Right lobe of liver (tissue), 4 donors: ENCODE data around the gene GPR39.

Experiments
- POLR2A ChIP-seq: fragments of 450-650 bp; IDR thresholded peaks from one replicate; pipeline ENCODE4 v1.6.1; 2017; ENCODE audit warnings: antibody characterized with exemption, mild to moderate bottlenecking
- TF ChIP-seq, protein P1 (sequence below), 4 donors: fragments of 200-600 bp in 3 of 4; fragments of 450-650 bp in 1 of 4; IDR thresholded peaks; one replicate each; pipeline versions ENCODE4 v1.5.1 to v1.8.0; 2016 to 2022; ENCODE audit warnings: antibody characterized with exemption in 4 of 4, mild to moderate bottlenecking in 2 of 4
- donor health status: DM: no; HTN: no; CAD: no.
- donor health status: DM: no; HTN: no; CAD: no.
- donor health status: DM: no; HTN: yes; CAD: no.

DNA sequence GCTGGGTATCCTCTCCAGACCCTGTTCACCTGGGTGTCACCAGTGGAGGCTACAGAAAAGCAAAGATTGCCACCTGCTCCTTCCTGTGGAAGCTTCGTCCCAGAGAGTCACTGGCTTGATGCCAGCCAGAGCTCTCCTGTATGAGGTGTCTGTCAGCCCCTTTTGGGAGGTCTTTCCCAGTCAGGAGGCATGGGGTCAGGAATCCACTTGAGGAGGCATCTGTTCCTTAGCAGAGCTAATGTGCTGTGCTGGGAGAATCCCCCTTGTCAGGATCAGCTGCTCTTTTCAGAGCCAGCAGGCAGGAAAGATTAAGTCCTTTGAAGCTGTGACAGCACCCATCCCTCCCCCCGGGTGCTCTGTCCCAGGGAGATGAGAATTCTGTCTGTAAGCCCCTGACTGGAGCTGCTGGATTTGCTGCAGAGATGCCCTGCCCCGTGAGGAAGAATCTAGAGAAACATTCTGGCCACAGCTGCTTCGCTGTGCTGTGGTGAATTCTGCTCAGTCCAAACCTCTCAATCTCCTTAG lies 121.8 kb downstream of the GPR39 start:
- TF ChIP-seq, protein P1, sequence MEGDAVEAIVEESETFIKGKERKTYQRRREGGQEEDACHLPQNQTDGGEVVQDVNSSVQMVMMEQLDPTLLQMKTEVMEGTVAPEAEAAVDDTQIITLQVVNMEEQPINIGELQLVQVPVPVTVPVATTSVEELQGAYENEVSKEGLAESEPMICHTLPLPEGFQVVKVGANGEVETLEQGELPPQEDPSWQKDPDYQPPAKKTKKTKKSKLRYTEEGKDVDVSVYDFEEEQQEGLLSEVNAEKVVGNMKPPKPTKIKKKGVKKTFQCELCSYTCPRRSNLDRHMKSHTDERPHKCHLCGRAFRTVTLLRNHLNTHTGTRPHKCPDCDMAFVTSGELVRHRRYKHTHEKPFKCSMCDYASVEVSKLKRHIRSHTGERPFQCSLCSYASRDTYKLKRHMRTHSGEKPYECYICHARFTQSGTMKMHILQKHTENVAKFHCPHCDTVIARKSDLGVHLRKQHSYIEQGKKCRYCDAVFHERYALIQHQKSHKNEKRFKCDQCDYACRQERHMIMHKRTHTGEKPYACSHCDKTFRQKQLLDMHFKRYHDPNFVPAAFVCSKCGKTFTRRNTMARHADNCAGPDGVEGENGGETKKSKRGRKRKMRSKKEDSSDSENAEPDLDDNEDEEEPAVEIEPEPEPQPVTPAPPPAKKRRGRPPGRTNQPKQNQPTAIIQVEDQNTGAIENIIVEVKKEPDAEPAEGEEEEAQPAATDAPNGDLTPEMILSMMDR (IDR thresholded peaks at IDR 0.05) = no peak
- no peak for TF ChIP-seq POLR2A
